Stomach (tissue), 4 donors: Measurements from ENCODE around the gene SLC6A11.

Source experiments
- CTCF ChIP-seq, 7 experiments: fragments of 450-650 bp in 4 of 7; fragments of 200-600 bp in 3 of 7; sonication (generic) in 3 of 7; IDR thresholded peaks; one replicate each; pipeline ENCODE4 v1.5.1; 2016 to 2019; ENCODE audit warnings: antibody characterized with exemption in 7 of 7, control low read depth in 2 of 7, mild to moderate bottlenecking in 1 of 7
- EP300 ChIP-seq: sonication (generic); formaldehyde crosslinking; IDR thresholded peaks from one replicate; pipeline ENCODE4 v1.6.1; 2017; ENCODE audit warnings: antibody characterized with exemption
- POLR2A ChIP-seq, 4 donors: fragments of 450-650 bp; IDR thresholded peaks; one replicate each; pipeline ENCODE4 v1.6.1; 2016; ENCODE audit warnings: antibody characterized with exemption in 4 of 4, control low read depth in 2 of 4, mild to moderate bottlenecking in 1 of 4, moderate library complexity in 1 of 4
- POLR2AphosphoS5 ChIP-seq, 3 donors: sonication (generic); formaldehyde crosslinking; IDR thresholded peaks; one replicate each; pipeline ENCODE4 v1.6.1; 2016; ENCODE audit warnings: antibody characterized with exemption in 3 of 3

DNA sequence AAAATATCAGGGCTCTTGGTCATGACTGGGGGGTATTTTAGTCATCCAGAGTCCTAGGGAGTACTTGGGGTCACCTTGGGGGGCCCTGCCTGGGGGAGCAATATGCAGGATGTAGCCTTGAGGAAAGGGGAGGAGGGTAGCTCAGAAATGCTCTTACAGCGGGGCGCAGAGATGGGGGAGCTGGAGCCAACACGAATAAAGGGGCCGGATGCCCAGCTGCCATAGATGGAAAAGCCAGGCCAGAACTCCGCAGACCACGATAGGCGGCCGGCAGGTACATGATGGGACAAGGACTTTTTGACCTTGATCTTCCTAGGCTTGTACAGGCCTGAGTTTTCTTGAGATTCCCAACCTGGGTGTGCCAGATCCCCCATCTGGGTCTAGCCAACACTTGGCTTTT lies 128.8 kb downstream of the SLC6A11 start:
- no peak for TF ChIP-seq CTCF (IDR thresholded peaks at IDR 0.05)
- TF ChIP-seq POLR2A (IDR thresholded peaks at IDR 0.05): no peak
- no peak for TF ChIP-seq EP300
- TF ChIP-seq POLR2AphosphoS5 (IDR thresholded peaks at IDR 0.05): no peak
